A549 (cell line): ENCODE measurements around the gene DNAAF5. TPM values are rescaled to one million over a fixed set of nuclear protein-coding genes. Genes with fewer than 3 reads are reported as not detected.

Experiments used
- ATAC-seq, 2 experiments: fragments of 200-7000 bp in 1 of 2; fragments of >200 bp in 1 of 2; cut with Nextera tagmentation in 1 of 2; cut with Tn5 transposase in 1 of 2; 3 replicates each; pipeline versions ENCODE4 v1.8.0 to v1.9.1; 2018 to 2020; ENCODE audit warnings: mild to moderate bottlenecking in 1 of 2, moderate library complexity in 1 of 2
- CTCF ChIA-PET: fragments of 300-600 bp; sonication (Branson Sonifier 250); formaldehyde crosslinking; extraction: SDS; loops from one replicate; lab custom pipeline; 2021; ENCODE audit warnings: antibody characterized with exemption, inconsistent platforms; lab: Yijun Ruan, JAX
- POLR2A ChIA-PET: fragments of 350-600 bp; formaldehyde crosslinking; extraction: SDS; loops from one replicate; lab custom pipeline; 2021; ENCODE audit warnings: antibody characterized with exemption, inconsistent platforms; lab: Yijun Ruan, JAX
- DNase-seq, 2 experiments: peaks; one replicate each; pipeline versions ENCODE4 v3.0.0 to v3.0.0-alpha.2; 2011 to 2016; ENCODE audit warnings: low read depth in 1 of 2, low spot score in 1 of 2
- FAIRE-seq: peaks from 2 replicates; lab custom pipeline; 2011; peaks lifted over from hg19 to GRCh38; lab: Jason Lieb, UNC
- H3K27ac ChIP-seq, 2 experiments: fragments of >200 bp; sonication (Bioruptor Twin); formaldehyde crosslinking; 3 replicates each; pipeline ENCODE4 v1.5.1; 2016 to 2017
- H3K4me1 ChIP-seq: fragments of >200 bp; sonication (Bioruptor Twin); formaldehyde crosslinking; 3 replicates; pipeline ENCODE4 v1.6.1; 2016
- H3K4me2 ChIP-seq: fragments of >200 bp; sonication (Bioruptor Twin); formaldehyde crosslinking; 3 replicates; pipeline ENCODE4 v1.6.1; 2016
- H3K4me3 ChIP-seq: fragments of >200 bp; sonication (Bioruptor Twin); formaldehyde crosslinking; 3 replicates; pipeline ENCODE4 v1.5.1; 2016
- H3K9me3 ChIP-seq: fragments of >200 bp; sonication (Bioruptor Twin); formaldehyde crosslinking; 3 replicates; pipeline ENCODE4 v1.6.1; 2016
- CHD2 ChIP-seq: fragments of 150-350 bp; IDR thresholded peaks from 2 replicates; pipeline ENCODE4 v1.6.1; 2014; ENCODE audit warnings: low read length; ENCODE audit not compliant: partially characterized antibody
- CHD4 ChIP-seq: fragments of 200-600 bp; sonication (generic); IDR thresholded peaks from 2 replicates; pipeline ENCODE4 v1.6.1; 2016; ENCODE audit warnings: antibody characterized with exemption, mild to moderate bottlenecking, borderline replicate concordance
- EP300 ChIP-seq, 2 experiments: fragments of >200 bp; sonication (Bioruptor Twin); formaldehyde crosslinking; IDR thresholded peaks; 2 replicates in 1 of 2; 3 replicates in 1 of 2; pipeline ENCODE4 v1.6.1; 2016 to 2017
- FOSB ChIP-seq: fragments of 250-450 bp; sonication (Bioruptor Pico); IDR thresholded peaks from 2 replicates; pipeline ENCODE4 v1.5.0; 2020; ENCODE audit warnings: mild to moderate bottlenecking, moderate library complexity
- FOSL2 ChIP-seq, 2 experiments: fragments of 450-650 bp in 1 of 2; fragments of >200 bp in 1 of 2; sonication (Bioruptor Twin) in 1 of 2; formaldehyde crosslinking; IDR thresholded peaks; 2 replicates each; pipeline versions ENCODE4 v1.5.0 to v1.6.1; 2016 to 2020; ENCODE audit warnings: mild to moderate bottlenecking in 1 of 2, moderate library complexity in 1 of 2
- HDAC2 ChIP-seq: fragments of 200-600 bp; sonication (generic); IDR thresholded peaks from 2 replicates; pipeline ENCODE4 v1.6.1; 2016
- HES2 ChIP-seq: fragments of >200 bp; sonication (Bioruptor Twin); formaldehyde crosslinking; IDR thresholded peaks from 2 replicates; pipeline ENCODE4 v1.6.1; 2016
- HOXB13 ChIP-seq: fragments of 250-450 bp; sonication (Bioruptor Pico); IDR thresholded peaks from 2 replicates; pipeline ENCODE4 v1.5.0; 2020; ENCODE audit warnings: low read depth, mild to moderate bottlenecking, moderate library complexity
- HOXB5 ChIP-seq: fragments of 250-450 bp; sonication (Bioruptor Pico); IDR thresholded peaks from 2 replicates; pipeline ENCODE4 v1.5.0; 2020; ENCODE audit warnings: mild to moderate bottlenecking, moderate library complexity
- JUN ChIP-seq, 2 experiments: fragments of >200 bp; sonication (Bioruptor Twin); formaldehyde crosslinking; IDR thresholded peaks; 2 replicates in 1 of 2; 3 replicates in 1 of 2; pipeline ENCODE4 v1.6.1; 2016 to 2017
- KDM1A ChIP-seq: fragments of 200-600 bp; sonication (generic); IDR thresholded peaks from 2 replicates; pipeline ENCODE4 v1.6.1; 2016; ENCODE audit warnings: low read depth, mild to moderate bottlenecking
- KDM5A ChIP-seq: fragments of 200-600 bp; sonication (generic); IDR thresholded peaks from 2 replicates; pipeline ENCODE4 v1.6.1; 2016; ENCODE audit warnings: antibody characterized with exemption, mild to moderate bottlenecking
- MYC ChIP-seq: IDR thresholded peaks from 2 replicates; pipeline ENCODE4 v1.6.1; 2012; ENCODE audit warnings: mild to moderate bottlenecking, inconsistent platforms, low read length, improper control_type of control experiment, borderline replicate concordance
- NR3C1 ChIP-seq: fragments of >200 bp; sonication (Bioruptor Twin); formaldehyde crosslinking; IDR thresholded peaks from 3 replicates; pipeline ENCODE4 v1.6.1; 2017
- POLR2A ChIP-seq: IDR thresholded peaks from 2 replicates; pipeline ENCODE4 v1.6.1; 2012; ENCODE audit warnings: mild to moderate bottlenecking, low read length
- POLR2AphosphoS2 ChIP-seq: conservative IDR thresholded peaks from 2 replicates; pipeline ENCODE4 v1.6.1; 2012; ENCODE audit warnings: low read length, improper control_type of control experiment, inconsistent platforms
- RAD21 ChIP-seq, 2 experiments: fragments of >200 bp in 1 of 2; sonication (Bioruptor Twin) in 1 of 2; formaldehyde crosslinking in 1 of 2; IDR thresholded peaks in 1 of 2; conservative IDR thresholded peaks in 1 of 2; 2 replicates in 1 of 2; 3 replicates in 1 of 2; pipeline ENCODE4 v1.6.1; 2012 to 2018; ENCODE audit warnings: inconsistent platforms in 1 of 2
- RARB ChIP-seq: fragments of 250-450 bp; sonication (Bioruptor Pico); IDR thresholded peaks from 2 replicates; pipeline ENCODE4 v1.8.0; 2021; ENCODE audit warnings: mild to moderate bottlenecking, moderate library complexity
- REST ChIP-seq: fragments of 200-600 bp; sonication (generic); IDR thresholded peaks from 2 replicates; pipeline ENCODE4 v1.6.1; 2016; ENCODE audit warnings: antibody characterized with exemption, mild to moderate bottlenecking, moderate library complexity
- TP53 ChIP-seq: fragments of 250-450 bp; sonication (Bioruptor Pico); IDR thresholded peaks from 2 replicates; pipeline ENCODE4 v1.5.0; 2021; ENCODE audit warnings: mild to moderate bottlenecking, moderate library complexity
- ZC3H11A ChIP-seq: fragments of 450-650 bp; IDR thresholded peaks from 2 replicates; pipeline ENCODE4 v1.6.1; 2014; ENCODE audit warnings: antibody characterized with exemption, mild to moderate bottlenecking
- ZNF302 ChIP-seq: fragments of 250-450 bp; sonication (Bioruptor Pico); IDR thresholded peaks from 2 replicates; pipeline ENCODE4 v1.9.0; 2021; ENCODE audit warnings: inconsistent platforms, mild to moderate bottlenecking, moderate library complexity
- WGBS: methylation state at CpG from one replicate; pipeline ENCODE4 v1.1.6; 2017; ENCODE audit errors: missing lambda C conversion rate; 5-methylcytosine and 5-hydroxymethylcytosine counted together
- polyA plus RNA-seq, 4 experiments: library from polyadenylated mRNA; depleted of rRNA in 3 of 4; stranded (reverse); fragments of >200 nt; fragmentation: RNase III in 1 of 4; extraction: RNeasy Plus Mini Kit Qiagen cat#74134 plus additional on column Dnase treatment in 1 of 4; gene quantifications; 2 replicates in 3 of 4; 3 replicates in 1 of 4; pipeline ENCODE4 v1.2.3, GENCODE V29; 2011 to 2017

Gene DNAAF5
- polyA plus RNA-seq, 2 of the 4 experiments (the other 2 are of a cell fraction), result 27.8 to 34.7 TPM

GRCh38 chr7:821688-822087, 95.2 kb downstream of the DNAAF5 start:
- CTCF ChIA-PET, result interaction anchor here (0.6 to 0.9 kb wide), 2 partner anchors 11 to 52 kb away, joined by 3 to 4 read pairs; no protein-coding TSS in a partner anchor
- TF ChIP-seq ZC3H11A (no peak), EP300 (IDR thresholded peaks at IDR 0.05) (no peak)
- ATAC-seq, result no peak
- no peak overlapping the region for H3K4me2 ChIP-seq
- WGBS, result 77% methylated on average over 11 of the region's 11 CpGs
- no peaks in the 10 kb centered on the region for H3K9me3 ChIP-seq
- POLR2A ChIA-PET, result no interaction called here
- no peak overlapping the region for H3K4me3 ChIP-seq
- no peak for FAIRE-seq
- H3K4me1 ChIP-seq, result 0 out of 3 replicates have a peak, but pooled peaks cover 5% of the 10 kb centered on the region
- H3K27ac ChIP-seq, result no peak overlapping the region
- no peak for DNase-seq

- no peak for TF ChIP-seq NR3C1
- no peak for TF ChIP-seq ZNF302 (CRISPR knock-in tag)
- TF ChIP-seq CHD4, result no peak
- TF ChIP-seq JUN (IDR thresholded peaks at IDR 0.05), result no peak
- ATAC-seq (peak in 1 of 2 experiments; percentile 44; a peak in 2 of 6 replicates), FAIRE-seq (no peak), DNase-seq (no peak)
- H3K4me2 ChIP-seq, result no peak overlapping the region
- H3K4me1 ChIP-seq, result 0 out of 3 replicates have a peak, but pooled peaks cover 2% of the 10 kb centered on the region
- ChIA-PET POLR2A (no interaction called here), CTCF (interaction anchor here (2.3 kb wide), 1 partner anchor 14 kb away, joined by 6 read pairs; no protein-coding TSS in a partner anchor)
- WGBS, result 92% methylated on average over 32 of the region's 32 CpGs
- H3K9me3 ChIP-seq, result no peaks in the 10 kb centered on the region
- no peak overlapping the region for H3K27ac ChIP-seq
- H3K4me3 ChIP-seq, result no peak overlapping the region
Measured at GRCh38 chr7:822692-823276, 96.3 kb downstream of the DNAAF5 start.

GRCh38 chr7:823649-824048, 97.2 kb downstream of the DNAAF5 start:
- WGBS, result 87% methylated on average over 8 of the region's 8 CpGs
- FAIRE-seq (no peak), DNase-seq (no peak), ATAC-seq (no peak)
- H3K4me2 ChIP-seq, result no peak overlapping the region
- no peaks in the 10 kb centered on the region for H3K4me1 ChIP-seq
- TF ChIP-seq HDAC2, result no peak
- TF ChIP-seq CHD2, result no peak
- TF ChIP-seq POLR2A, result no peak
- no peak for TF ChIP-seq HOXB5
- TF ChIP-seq FOSL2 (IDR thresholded peaks at IDR 0.05), result no peak
- no peak for TF ChIP-seq FOSL2 (CRISPR knock-in tag; IDR thresholded peaks at IDR 0.05)
- no peak for TF ChIP-seq TP53
- no peak for TF ChIP-seq KDM5A
- no peak for TF ChIP-seq FOSB
- no peak for TF ChIP-seq HES2
- TF ChIP-seq RAD21 (conservative IDR thresholded peaks at IDR 0.05 in 1 of 2, IDR thresholded peaks at IDR 0.05 in 1 of 2), result no peak
- no peak for TF ChIP-seq POLR2AphosphoS2
- TF ChIP-seq KDM1A, result no peak
- TF ChIP-seq MYC, result no peak
- no peak for TF ChIP-seq HOXB13 (CRISPR knock-in tag)
- no peak for TF ChIP-seq RARB (CRISPR knock-in tag)
- TF ChIP-seq REST, result no peak
- no peak for TF ChIP-seq EP300 (IDR thresholded peaks at IDR 0.05)
- H3K4me3 ChIP-seq, result no peak overlapping the region
- ChIA-PET POLR2A (interaction anchor here (0.6 kb wide), 1 partner anchor 10 kb away, joined by 3 read pairs; no protein-coding TSS in a partner anchor), CTCF (interaction anchor here (2.3 kb wide), 1 partner anchor 13 kb away, joined by 6 read pairs; no protein-coding TSS in a partner anchor)
- no peak overlapping the region for H3K27ac ChIP-seq
- no peaks in the 10 kb centered on the region for H3K9me3 ChIP-seq
